Testis (tissue), 2 donors: ENCODE results near the gene CLEC11A.

Experiments
- CTCF ChIP-seq, 3 experiments: fragments of 450-650 bp in 2 of 3; fragments of 200-600 bp in 1 of 3; sonication (generic) in 1 of 3; IDR thresholded peaks; one replicate each; pipeline ENCODE4 v1.5.1; 2016 to 2019; ENCODE audit warnings: antibody characterized with exemption in 3 of 3, mild to moderate bottlenecking in 2 of 3, moderate library complexity in 1 of 3
- POLR2A ChIP-seq: fragments of 450-650 bp; IDR thresholded peaks from one replicate; pipeline ENCODE4 v1.6.1; 2017; ENCODE audit warnings: antibody characterized with exemption, mild to moderate bottlenecking, moderate library complexity

DNA sequence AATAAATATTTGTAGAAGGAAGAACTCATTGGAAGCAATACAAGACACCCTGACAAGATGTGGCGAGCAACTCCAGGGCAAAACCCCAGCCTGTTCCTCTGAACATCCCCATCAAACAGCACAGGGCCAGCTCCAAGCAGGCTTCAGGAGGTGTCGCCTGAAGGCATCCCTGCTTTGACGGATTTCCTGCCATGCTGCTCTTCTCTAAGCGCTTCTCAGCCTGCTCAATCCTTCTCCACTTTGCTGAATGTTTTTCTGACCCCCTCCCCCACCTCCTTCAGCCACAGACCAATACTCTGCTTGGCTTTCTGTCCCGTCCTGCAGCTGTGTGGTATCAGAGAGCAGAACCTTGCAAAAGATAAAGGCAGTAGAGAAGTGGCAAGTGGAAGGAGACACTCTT, 45.5 kb upstream of the CLEC11A start:
- no peak for TF ChIP-seq POLR2A
- no peak for TF ChIP-seq CTCF (IDR thresholded peaks at IDR 0.05)
